M059J (cell line): ENCODE measurements around the gene POTEE. TPM values are rescaled to one million over a fixed set of nuclear protein-coding genes. Genes with fewer than 3 reads are reported as not detected.
"Not testable (repeated sequence)": the region's sequence is repeated elsewhere in the genome, so short reads cannot be mapped to it uniquely, and the experiment has no call there.

Source experiments
- DNase-seq: peaks from one replicate; pipeline ENCODE4 v3.0.0-alpha.2; 2012; ENCODE audit warnings: low read depth
- total RNA-seq: library from RNA; depleted of rRNA; stranded (reverse); fragments of >200 nt; shearing (Covaris generic); gene quantifications from 2 replicates; pipeline ENCODE4 v1.2.3, GENCODE V29; 2014; rRNA removed

The POTEE gene
- 0.05 TPM in 1 of 2 replicates, not detected in the other for total RNA-seq

GRCh38 chr2:131209030-131209772 is at the start of gene POTEE:
Gene POTEE, plus strand, starts transcription at chr2:131209536. Its CDS starts 8,867 bp downstream, at chr2:131218403.
- DNase-seq, result not testable (repeated sequence)

GRCh38 chr2:131165562-131165961 is 43.8 kb upstream of the POTEE start:
- DNase-seq, result not testable (repeated sequence)

GRCh38 chr2:131168538-131168937 is 40.8 kb upstream of the POTEE start:
- DNase-seq, result no peak

GRCh38 chr2:131178050-131178449 is 31.3 kb upstream of the POTEE start:
- DNase-seq, result not testable (repeated sequence)

- DNase-seq, result not testable (repeated sequence)
Observed at GRCh38 chr2:131178721-131179418, 30.5 kb upstream of the POTEE start.

GRCh38 chr2:131181451-131181850 is 27.9 kb upstream of the POTEE start:
- DNase-seq, result not testable (repeated sequence)

- DNase-seq, result not testable (repeated sequence)
Observed at GRCh38 chr2:131193421-131193820, 15.9 kb upstream of the POTEE start.

GRCh38 chr2:131196186-131196585 is 13.2 kb upstream of the POTEE start:
- not testable (repeated sequence) for DNase-seq

GRCh38 chr2:131201098-131201497 is 8.2 kb upstream of the POTEE start:
- DNase-seq, result no peak

GRCh38 chr2:131207839-131208238 is 1.5 kb upstream of the POTEE start:
- not testable (repeated sequence) for DNase-seq

- DNase-seq, result not testable (repeated sequence)
Observed at GRCh38 chr2:131209773-131210104, 403 bp downstream of the POTEE start.

GRCh38 chr2:131210434-131211211 is 1.3 kb downstream of the POTEE start:
- DNase-seq, result not testable (repeated sequence)

GRCh38 chr2:131217238-131217986 is 8.1 kb downstream of the POTEE start:
- not testable (repeated sequence) for DNase-seq

- not testable (repeated sequence) for DNase-seq
Observed at GRCh38 chr2:131235543-131236449, 26.5 kb downstream of the POTEE start.

Other genes starting within 250 kb of the POTEE start
- gene FAM168B, start 116.1 kb upstream of the POTEE start, total RNA-seq, result 82.7 and 92.4 TPM in 2 replicates
- 116 and 139 TPM in 2 replicates for gene PLEKHB2, start 104.2 kb upstream of the POTEE start, total RNA-seq
- gene RAB6D, start 154.6 kb downstream of the POTEE start, total RNA-seq, result not detected in 2 replicates